Endothelial cell of umbilical vein (primary cell): ENCODE measurements around the gene GORASP2. TPM values are rescaled to one million over a fixed set of nuclear protein-coding genes. Genes with fewer than 3 reads are reported as not detected.

Experiments used
- BruUV-seq: library from RNA; stranded (reverse); fragments of 400-500 nt; replicated peaks from 2 replicates; lab custom pipeline; 2021; lab: Mats Ljungman, UMichigan
- CTCF ChIA-PET: fragments of 300-600, 350-600 bp; sonication (Branson Sonifier 250); formaldehyde crosslinking; loops from one replicate; lab custom pipeline; 2021; ENCODE audit warnings: antibody characterized with exemption, inconsistent platforms; lab: Charles Lee
- POLR2A ChIA-PET: fragments of 300-600, 350-600 bp; sonication (Branson Sonifier 250); formaldehyde crosslinking; loops from one replicate; lab custom pipeline; 2021; ENCODE audit warnings: antibody characterized with exemption, inconsistent platforms; lab: Charles Lee
- DNase-seq: peaks from one replicate; pipeline ENCODE4 v3.0.0-alpha.2; 2011; ENCODE audit warnings: low read depth, low spot score
- FAIRE-seq: peaks from 2 replicates; lab custom pipeline; 2011; peaks lifted over from hg19 to GRCh38; lab: Jason Lieb, UNC
- H2AFZ ChIP-seq: 2 replicates; pipeline ENCODE4 v1.6.0; 2012; ENCODE audit warnings: low read depth, low read length, control low read depth, inconsistent platforms
- H3K27ac ChIP-seq: 2 replicates; pipeline ENCODE4 v1.5.1; 2011; ENCODE audit warnings: low read depth, mild to moderate bottlenecking, control low read depth, low read length, moderate library complexity; ENCODE audit not compliant: insufficient read depth
- H3K27me3 ChIP-seq, 2 experiments: 2 replicates each; pipeline versions ENCODE4 v1.6.0 to v1.6.1; 2011; ENCODE audit warnings: low read length in 2 of 2, mixed read lengths in 1 of 2; ENCODE audit not compliant: control insufficient read depth in 2 of 2, insufficient read depth in 2 of 2
- H3K36me3 ChIP-seq, 2 experiments: 2 replicates in 1 of 2; 3 replicates in 1 of 2; pipeline ENCODE4 v1.5.1; 2011; ENCODE audit warnings: low read length in 2 of 2, mild to moderate bottlenecking in 1 of 2, moderate library complexity in 1 of 2; ENCODE audit not compliant: control insufficient read depth in 2 of 2, insufficient read depth in 2 of 2; ENCODE audit errors: extremely low read depth in 1 of 2
- H3K4me1 ChIP-seq: 3 replicates; pipeline ENCODE4 v1.5.1; 2011; ENCODE audit warnings: mild to moderate bottlenecking, low read length; ENCODE audit not compliant: control insufficient read depth, insufficient read depth; ENCODE audit errors: extremely low read depth
- H3K4me2 ChIP-seq: 2 replicates; pipeline ENCODE4 v1.6.1; 2011; ENCODE audit warnings: low read length, control low read depth, mixed read lengths; ENCODE audit not compliant: insufficient read depth
- H3K4me3 ChIP-seq, 3 experiments: fragments of 200-600 bp in 1 of 3; sonication (generic), shearing (Covaris generic) in 1 of 3; replicated peaks in 1 of 3; 2 replicates each; pipeline ENCODE4 v1.5.1; 2011 to 2016; ENCODE audit warnings: control low read depth in 3 of 3, low read length in 3 of 3, mild to moderate bottlenecking in 2 of 3, inconsistent platforms in 1 of 3, low read depth in 1 of 3, moderate library complexity in 1 of 3; ENCODE audit not compliant: insufficient read depth in 1 of 3
- H3K79me2 ChIP-seq: 2 replicates; pipeline ENCODE4 v1.6.0; 2012; ENCODE audit warnings: low read length, inconsistent platforms; ENCODE audit not compliant: control insufficient read depth, insufficient read depth
- H3K9ac ChIP-seq: replicated peaks from 2 replicates; pipeline ENCODE3; 2011; ENCODE audit warnings: low read length, control low read depth; ENCODE audit not compliant: insufficient read depth; ENCODE audit errors: extremely low read depth
- H3K9me1 ChIP-seq: replicated peaks from 3 replicates; pipeline ENCODE4 v1.6.0; 2011; ENCODE audit warnings: mild to moderate bottlenecking, low read length; ENCODE audit not compliant: control insufficient read depth, insufficient read depth; ENCODE audit errors: extremely low read depth
- H3K9me3 ChIP-seq: replicated peaks from 2 replicates; pipeline ENCODE4 v1.5.1; 2012; ENCODE audit warnings: low read length, inconsistent platforms; ENCODE audit not compliant: control insufficient read depth, insufficient read depth
- H4K20me1 ChIP-seq: replicated peaks from 2 replicates; pipeline ENCODE3; 2011; ENCODE audit warnings: mild to moderate bottlenecking, low read length; ENCODE audit not compliant: control insufficient read depth, insufficient read depth; ENCODE audit errors: extremely low read depth
- EZH2 ChIP-seq: IDR thresholded peaks from 2 replicates; pipeline ENCODE4 v1.6.1; 2012; ENCODE audit warnings: borderline replicate concordance, low read depth, mild to moderate bottlenecking, moderate library complexity, low read length, inconsistent platforms; ENCODE audit not compliant: severe bottlenecking
- GATA2 ChIP-seq: IDR thresholded peaks from 2 replicates; pipeline ENCODE4 v1.7.0; 2011; ENCODE audit warnings: low read depth, mild to moderate bottlenecking, moderate library complexity, mixed read lengths, low read length; ENCODE audit not compliant: insufficient read length, insufficient read depth
- MYC ChIP-seq: IDR thresholded peaks from one replicate; pipeline ENCODE4 v1.6.1; 2011; ENCODE audit warnings: mild to moderate bottlenecking, low read depth, low read length
- POLR2A ChIP-seq: IDR thresholded peaks from 2 replicates; pipeline ENCODE4 v1.6.1; 2012; ENCODE audit warnings: low read depth, mild to moderate bottlenecking, control low read depth, low read length
- POLR2AphosphoS5 ChIP-seq: IDR thresholded peaks from 2 replicates; pipeline ENCODE4 v1.6.1; 2012; ENCODE audit warnings: low read depth, mild to moderate bottlenecking, control low read depth, low read length, moderate library complexity; ENCODE audit not compliant: insufficient read depth
- dilution Hi-C: fragments of 300-500 bp; cut with MboI; formaldehyde crosslinking; loops from one replicate; pipeline ENCODE4 v1.15.0; 2019; ENCODE audit warnings: low sequenced_read_pairs; ENCODE audit not compliant: extremely low pct_ligation_motif_present
- intact Hi-C: fragments of 100-400 bp; cut with micrococcal nuclease; formaldehyde crosslinking; loops from one replicate; pipeline ENCODE4 v1.10.0; 2022
- polyA plus RNA-seq, 4 experiments: library from polyadenylated mRNA; depleted of rRNA in 3 of 4; stranded (reverse) in 3 of 4; unstranded in 1 of 4; fragments of >200 nt; gene quantifications; 2 replicates each; pipeline versions ENCODE4 v1.2.1 to v1.2.3, GENCODE V29; 2011 to 2012; ENCODE audit warnings: missing spikeins in 1 of 4
- total RNA-seq: library from RNA; stranded (reverse); gene quantifications from 2 replicates; pipeline ENCODE4 v1.2.3, GENCODE V29; 2021
- TF ChIP-seq, protein P1 (sequence below), 2 donors: IDR thresholded peaks; 1 replicate in 1 of 2; 2 replicates in 1 of 2; pipeline ENCODE4 v1.5.1; 2011; ENCODE audit warnings: low read length in 2 of 2, mild to moderate bottlenecking in 2 of 2, moderate library complexity in 2 of 2, control low read depth in 1 of 2, inconsistent platforms in 1 of 2, low read depth in 1 of 2; ENCODE audit not compliant: insufficient read depth in 1 of 2; ENCODE audit errors: extremely low read depth in 1 of 2
- TF ChIP-seq, protein P2 (sequence below): IDR thresholded peaks from 2 replicates; pipeline ENCODE4 v1.6.1; 2011; ENCODE audit not compliant: insufficient read depth, insufficient read length

GORASP2 gene
- total and polyA plus RNA-seq, 2 donors (not counting 3 experiments of a cell fraction or from before 2014, with no cell fraction given) = 104 to 245 TPM

DNA sequence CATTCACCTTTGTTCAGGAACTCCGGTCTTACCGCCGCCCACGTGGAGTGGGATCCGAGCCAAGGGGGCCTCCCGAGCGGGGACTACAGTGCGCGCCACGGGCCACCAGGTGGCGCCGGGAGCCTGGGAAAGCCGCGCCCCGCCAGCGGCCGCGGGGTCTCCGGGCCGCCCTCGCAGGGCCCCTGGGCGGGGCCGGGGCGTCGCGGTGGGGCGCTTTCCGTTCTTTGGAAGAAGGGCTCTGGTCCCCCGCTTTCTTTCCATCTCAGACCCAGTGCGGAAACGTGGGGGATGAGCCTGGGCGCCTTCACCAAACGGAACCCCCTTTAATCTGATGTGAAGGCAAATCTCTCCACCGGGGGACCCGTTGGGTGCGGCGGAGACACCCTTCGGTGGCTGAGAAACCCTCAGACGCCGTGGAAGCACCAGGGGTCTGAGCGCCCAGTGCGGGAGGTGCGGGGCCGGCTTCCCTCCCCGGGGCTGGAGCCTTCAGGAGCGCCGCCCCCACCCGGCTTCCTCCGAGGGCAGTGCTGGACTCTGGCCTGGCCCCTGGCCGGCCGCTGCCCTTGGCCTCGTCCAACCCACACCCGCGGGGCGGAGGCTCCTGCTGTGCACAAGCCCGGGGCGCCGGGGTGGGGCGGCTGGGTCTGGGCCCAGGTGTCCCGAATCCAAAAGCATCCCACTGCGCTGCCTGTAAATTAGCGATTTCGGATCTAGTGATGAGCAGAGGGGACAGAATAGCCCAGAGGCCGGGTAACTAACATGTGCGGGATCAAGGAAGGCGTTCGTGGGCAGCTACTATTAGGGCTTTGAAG, 44.6 kb downstream of the GORASP2 start:
- Histone ChIP-seq H3K9me3 (no peaks in the 10 kb centered on the region), H2AFZ (peak overlapping the region; percentile 90), H4K20me1 (no peaks in the 10 kb centered on the region), H3K9ac (peak overlapping the region; percentile 94), H3K79me2 (no peaks in the 10 kb centered on the region), H3K27me3 (no peaks in the 10 kb centered on the region), H3K4me1 (peaks cover 8% of the 10 kb centered on the region), H3K4me2 (peak overlapping the region; percentile 81), H3K4me3 (peak overlapping the region; percentile 54 to 74 (median 69)), H3K36me3 (no peaks in the 10 kb centered on the region), H3K27ac (peak overlapping the region; percentile 79), H3K9me1 (no peaks in the 10 kb centered on the region)
- ChIA-PET POLR2A (no interaction called here), CTCF (interaction anchor here (0.7 to 6.7 kb wide), 15 partner anchors 36 to 1153 kb away, joined by 3 to 86 read pairs (median 5); partner anchors contain the start of gene TLK1)
- BruUV-seq = TSS peak; percentile 72
- DNase-seq = peak; percentile 85
- intact Hi-C loops = loop anchor here (1.0 to 10.0 kb wide), 8 partner anchors 113 to 1131 kb away; partner anchors contain the start of genes CYBRD1, DCAF17, DLX2 and DYNC1I2
- dilution Hi-C loops = no loop called here
- TF ChIP-seq POLR2A (peak; percentile 67), EZH2 (no peak), POLR2AphosphoS5 (peak; percentile 82), GATA2 (no peak), MYC (peak; percentile 49)
- TF ChIP-seq, protein P1, sequence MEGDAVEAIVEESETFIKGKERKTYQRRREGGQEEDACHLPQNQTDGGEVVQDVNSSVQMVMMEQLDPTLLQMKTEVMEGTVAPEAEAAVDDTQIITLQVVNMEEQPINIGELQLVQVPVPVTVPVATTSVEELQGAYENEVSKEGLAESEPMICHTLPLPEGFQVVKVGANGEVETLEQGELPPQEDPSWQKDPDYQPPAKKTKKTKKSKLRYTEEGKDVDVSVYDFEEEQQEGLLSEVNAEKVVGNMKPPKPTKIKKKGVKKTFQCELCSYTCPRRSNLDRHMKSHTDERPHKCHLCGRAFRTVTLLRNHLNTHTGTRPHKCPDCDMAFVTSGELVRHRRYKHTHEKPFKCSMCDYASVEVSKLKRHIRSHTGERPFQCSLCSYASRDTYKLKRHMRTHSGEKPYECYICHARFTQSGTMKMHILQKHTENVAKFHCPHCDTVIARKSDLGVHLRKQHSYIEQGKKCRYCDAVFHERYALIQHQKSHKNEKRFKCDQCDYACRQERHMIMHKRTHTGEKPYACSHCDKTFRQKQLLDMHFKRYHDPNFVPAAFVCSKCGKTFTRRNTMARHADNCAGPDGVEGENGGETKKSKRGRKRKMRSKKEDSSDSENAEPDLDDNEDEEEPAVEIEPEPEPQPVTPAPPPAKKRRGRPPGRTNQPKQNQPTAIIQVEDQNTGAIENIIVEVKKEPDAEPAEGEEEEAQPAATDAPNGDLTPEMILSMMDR (IDR thresholded peaks at IDR 0.05; ENCODE audit: extremely low read depth in 1 of 2, insufficient read depth in 1 of 2, low read depth in 1 of 2, low read length in 2 of 2) = peak; percentile 83 to 98
- TF ChIP-seq, protein P2, sequence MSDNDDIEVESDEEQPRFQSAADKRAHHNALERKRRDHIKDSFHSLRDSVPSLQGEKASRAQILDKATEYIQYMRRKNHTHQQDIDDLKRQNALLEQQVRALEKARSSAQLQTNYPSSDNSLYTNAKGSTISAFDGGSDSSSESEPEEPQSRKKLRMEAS = peak; percentile 75
- FAIRE-seq = peak; percentile 77
